Measurements from ENCODE around the gene AKAP6. TPM values are rescaled to one million over a fixed set of nuclear protein-coding genes. Genes with fewer than 3 reads are reported as not detected.

The AKAP6 gene
- 0.25 and 0.64 TPM in 2 replicates for total RNA-seq

- DNase-seq (ENCODE audit: low read depth in 2 of 2), result no peak
These were observed at the start of gene AKAP6 for GRCh38 chr14:32329146-32329545. Gene AKAP6, plus strand, starts transcription at chr14:32329298. Its CDS starts 104,196 bp downstream, at chr14:32433494.

- no peak for DNase-seq (ENCODE audit: low read depth in 2 of 2)
These were observed 42.5 kb upstream of the AKAP6 start for GRCh38 chr14:32286602-32287001.

DNA sequence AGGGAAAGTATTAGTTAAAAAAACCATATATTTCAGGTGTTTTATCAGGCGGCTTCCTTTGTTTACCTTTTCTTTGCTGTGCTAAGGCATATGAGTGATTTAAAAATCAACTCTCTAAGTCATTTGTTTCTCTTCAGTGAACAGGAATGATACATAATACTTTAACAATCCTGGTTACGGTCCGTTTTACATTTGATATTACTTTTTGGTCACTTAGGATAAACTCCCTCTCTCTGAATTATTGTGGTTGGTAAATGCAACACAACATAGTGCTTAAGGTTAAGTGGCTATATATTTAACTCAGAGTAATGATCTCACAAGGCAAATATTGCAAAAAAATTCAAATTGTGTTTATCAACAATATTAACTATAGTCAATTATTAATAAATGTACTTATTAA is 32.7 kb upstream of the AKAP6 start:
- no peak for DNase-seq (ENCODE audit: low read depth in 2 of 2)

- no peak for DNase-seq (ENCODE audit: low read depth in 2 of 2)
These were observed 30.8 kb upstream of the AKAP6 start for GRCh38 chr14:32298346-32298745.

DNA sequence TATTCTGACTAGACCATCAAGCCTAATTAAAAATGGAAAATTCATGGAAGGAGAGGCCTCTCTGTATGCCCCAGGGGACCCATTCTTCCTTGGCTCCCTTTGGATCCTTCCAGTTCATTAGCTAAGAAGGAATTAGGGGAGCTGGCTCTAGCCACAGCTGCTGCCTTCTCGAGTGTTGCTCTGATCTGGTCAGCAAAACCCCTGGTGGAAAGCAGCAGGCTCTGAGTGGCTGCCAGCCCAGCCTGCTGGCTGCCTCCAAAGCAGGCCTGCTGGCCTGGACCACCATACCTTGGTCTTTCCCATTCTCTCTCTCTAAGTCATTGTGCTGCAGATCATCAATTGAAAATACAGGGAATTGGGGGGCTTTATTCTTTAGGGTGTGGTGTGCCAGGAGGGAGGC is 29.0 kb upstream of the AKAP6 start:
- DNase-seq (ENCODE audit: low read depth in 2 of 2), result no peak

GRCh38 chr14:32303865-32304264 is 25.2 kb upstream of the AKAP6 start:
- no peak for DNase-seq (ENCODE audit: low read depth in 2 of 2)

DNA sequence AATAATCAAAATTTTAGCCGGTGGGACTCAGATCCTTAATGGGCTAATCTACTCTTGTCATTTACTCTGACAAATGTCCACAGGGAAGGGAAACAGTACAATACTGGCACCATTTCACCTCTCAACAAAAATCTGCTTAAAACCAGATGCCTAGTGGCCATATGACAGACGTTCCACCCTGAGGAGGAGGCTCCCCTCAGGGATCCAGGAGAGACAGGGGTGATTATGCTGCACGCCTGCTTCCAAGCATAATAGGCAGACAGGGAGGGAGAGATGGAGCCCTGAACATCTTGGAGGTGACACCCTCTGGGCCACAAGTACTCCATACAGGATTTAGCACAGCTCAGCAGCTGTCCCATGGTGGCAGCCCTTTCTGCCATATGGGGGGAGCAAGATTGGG is 24.8 kb upstream of the AKAP6 start:
- DNase-seq (ENCODE audit: low read depth in 2 of 2), result no peak

- DNase-seq (ENCODE audit: low read depth in 2 of 2), result no peak
These were observed 22.5 kb upstream of the AKAP6 start for GRCh38 chr14:32306549-32306948.

DNA sequence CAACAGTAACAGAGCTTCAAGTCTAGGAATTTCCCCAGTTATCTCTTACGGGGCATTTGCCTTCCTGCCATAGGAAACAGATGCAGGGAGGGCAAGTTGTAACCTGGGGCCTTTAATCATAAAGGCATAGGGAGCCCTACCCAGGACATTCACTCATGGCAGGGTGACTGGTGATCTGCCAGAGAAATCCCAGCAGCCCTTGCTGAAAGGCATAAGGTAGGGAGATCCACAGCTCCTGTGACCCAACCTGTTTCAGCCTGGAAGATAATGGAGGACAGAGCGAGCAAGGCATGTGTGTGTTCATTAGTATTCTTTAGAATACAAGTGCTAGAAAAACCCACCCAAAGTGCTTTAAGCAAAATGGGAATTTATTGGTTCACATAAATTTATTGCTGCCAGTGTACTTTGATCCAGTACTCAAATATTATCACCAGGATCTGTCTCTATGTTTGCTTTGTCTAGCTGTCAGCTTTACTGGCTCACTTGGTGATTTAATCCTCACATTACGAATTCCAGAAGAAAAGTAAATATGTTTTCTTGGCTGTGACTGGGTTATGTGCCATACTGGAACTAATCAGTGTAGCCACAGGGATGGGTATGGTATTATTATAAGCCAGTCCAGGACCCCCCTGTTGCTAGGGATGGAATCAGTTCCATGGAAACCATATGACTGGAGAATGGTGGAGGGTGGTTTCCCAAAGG is 21.1 kb upstream of the AKAP6 start:
- no peak for DNase-seq (ENCODE audit: low read depth in 2 of 2)

DNA sequence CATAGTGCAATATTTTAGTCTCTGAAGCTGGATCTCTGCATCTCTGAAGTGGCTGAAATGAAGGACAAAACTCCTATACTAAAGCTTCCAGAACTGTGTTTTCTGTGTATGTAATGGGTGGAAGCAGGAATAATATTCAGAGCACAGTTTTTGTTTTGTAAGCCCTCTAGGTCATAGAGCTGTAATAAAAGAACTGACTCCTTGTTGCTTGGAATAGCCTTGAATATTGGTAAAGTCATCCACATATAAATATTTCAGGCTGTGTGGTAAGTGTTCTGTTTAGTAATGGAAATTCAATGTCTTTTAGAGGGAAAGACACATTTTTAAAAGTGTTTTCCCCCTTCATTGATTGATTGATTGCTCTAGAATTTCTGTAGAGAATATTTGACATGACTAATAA is 18.2 kb upstream of the AKAP6 start:
- DNase-seq (ENCODE audit: low read depth in 2 of 2), result no peak

DNA sequence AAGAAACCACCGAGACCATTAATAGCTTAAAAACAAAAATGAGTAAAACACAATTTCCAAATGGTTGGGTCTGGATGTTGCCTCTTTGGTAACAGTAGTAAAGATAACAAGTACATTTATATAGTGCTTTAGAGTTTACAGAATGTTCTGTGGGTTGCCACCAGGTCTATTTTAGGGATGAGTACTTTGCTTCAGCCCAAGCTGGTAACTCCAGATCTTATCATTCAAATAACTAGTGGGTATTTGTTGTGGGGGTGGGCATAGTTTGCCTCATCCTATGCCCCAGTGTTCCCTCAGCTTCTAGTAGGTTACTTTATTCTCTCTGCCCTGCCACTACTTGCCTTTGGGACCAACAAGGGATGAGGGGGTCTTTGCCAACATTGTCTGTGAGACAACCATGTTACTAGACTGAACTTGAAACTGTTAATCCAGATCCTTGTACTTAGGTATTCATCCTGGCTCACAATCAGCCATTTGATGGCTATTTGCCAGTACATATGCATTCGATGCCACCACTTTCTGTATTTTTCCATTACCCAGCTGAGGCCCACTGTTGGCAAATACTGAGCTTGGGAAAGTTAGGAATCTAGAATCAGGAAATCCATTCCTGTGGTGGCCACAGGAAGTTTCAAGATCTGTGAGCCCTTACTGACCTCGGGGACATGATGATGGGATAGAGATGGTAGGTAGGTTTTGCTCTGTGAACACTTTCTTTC is 17.6 kb upstream of the AKAP6 start:
- peak; percentile 1 to 28 for DNase-seq (ENCODE audit: low read depth in 2 of 2)

DNA sequence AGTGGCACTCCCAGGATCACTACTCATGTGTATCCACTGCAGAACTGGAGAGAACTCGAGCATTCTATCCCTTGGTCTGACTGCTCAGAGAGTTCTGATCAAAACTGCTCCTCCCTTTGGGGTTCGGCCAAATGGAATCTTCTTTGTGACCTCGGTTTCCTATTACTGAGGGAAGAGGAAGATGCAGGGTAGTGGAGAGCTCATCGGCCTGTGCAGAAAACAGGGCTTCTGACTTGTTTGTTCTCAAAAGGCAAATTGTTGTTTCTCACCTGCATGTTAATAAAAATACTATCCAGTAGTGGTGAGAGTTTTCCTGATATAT is 17.1 kb upstream of the AKAP6 start:
- no peak for DNase-seq (ENCODE audit: low read depth in 2 of 2)

GRCh38 chr14:32313844-32314376 is 15.2 kb upstream of the AKAP6 start:
- no peak for DNase-seq (ENCODE audit: low read depth in 2 of 2)

GRCh38 chr14:32318087-32318795 is 10.9 kb upstream of the AKAP6 start:
- no peak for DNase-seq (ENCODE audit: low read depth in 2 of 2)

- DNase-seq (ENCODE audit: low read depth in 2 of 2), result peak; percentile 1 to 7
These were observed 9.6 kb upstream of the AKAP6 start for GRCh38 chr14:32319368-32320049.

GRCh38 chr14:32324601-32325000 is 4.5 kb upstream of the AKAP6 start:
- DNase-seq (ENCODE audit: low read depth in 2 of 2), result no peak

- no peak for DNase-seq (ENCODE audit: low read depth in 2 of 2)
These were observed 1.7 kb upstream of the AKAP6 start for GRCh38 chr14:32327255-32327961.

DNA sequence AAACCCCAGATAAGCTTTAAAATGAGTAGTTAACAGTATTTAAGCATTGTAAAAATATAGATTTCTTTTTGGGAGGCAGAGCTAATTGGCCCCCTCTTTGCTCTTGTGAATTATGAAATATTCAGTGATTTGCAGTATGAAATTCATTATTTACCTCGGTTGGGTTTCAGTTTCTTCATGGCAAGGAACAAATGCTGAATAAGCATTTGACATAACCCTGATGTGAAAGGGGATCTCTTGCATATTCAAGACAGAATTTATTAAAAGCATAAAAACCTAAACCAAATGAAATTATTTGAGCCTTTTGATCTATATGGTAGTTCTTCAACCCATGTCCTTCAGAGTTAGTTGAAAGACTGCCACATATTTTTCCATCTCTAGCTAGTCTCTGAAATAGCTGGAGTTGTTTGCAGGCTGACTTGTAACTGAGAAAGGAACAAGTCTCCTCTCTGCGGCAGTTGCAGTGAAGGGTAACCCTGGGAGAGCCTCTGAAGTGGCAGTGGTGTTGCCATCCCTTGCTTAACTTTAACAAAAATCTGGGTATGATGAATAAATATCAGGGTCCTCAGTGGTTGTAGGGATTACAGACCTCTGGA is 690 bp downstream of the AKAP6 start:
- no peak for DNase-seq (ENCODE audit: low read depth in 2 of 2)

DNA sequence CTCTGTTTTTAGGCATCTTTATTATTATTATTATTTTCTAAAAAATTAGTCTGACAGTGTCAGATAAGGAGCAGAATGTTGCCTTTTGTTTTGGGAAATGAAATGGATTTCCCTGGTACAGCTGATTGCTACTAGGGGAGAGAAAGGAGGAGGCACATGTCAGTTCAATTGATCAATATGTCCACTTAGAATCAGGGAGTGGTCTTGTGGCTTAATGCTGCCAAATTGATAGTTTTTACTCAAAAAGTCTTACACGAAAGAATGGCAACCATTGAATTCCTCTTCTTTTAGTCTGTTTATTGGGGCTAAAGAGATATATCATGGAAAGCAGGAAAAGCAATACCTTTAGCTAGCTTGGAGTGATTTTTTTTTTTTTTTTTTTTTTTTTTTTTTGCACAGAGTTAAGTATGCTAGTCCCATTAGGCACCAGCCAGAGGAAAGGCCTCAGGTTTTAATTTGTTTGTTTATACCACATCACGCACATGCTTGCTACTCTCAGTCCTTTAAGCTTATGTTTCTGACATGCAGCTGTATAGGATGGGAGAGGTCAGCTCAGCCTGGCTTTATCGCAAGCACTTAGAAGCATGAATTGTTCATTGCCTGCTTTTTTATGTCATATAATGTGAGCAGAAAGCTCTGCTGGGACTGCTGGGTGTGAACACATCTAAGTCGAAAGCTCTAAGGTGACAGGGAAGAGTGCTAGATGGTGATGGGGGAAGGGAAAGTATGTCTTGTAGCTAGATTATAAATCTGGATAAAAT is 1.4 kb downstream of the AKAP6 start:
- no peak for DNase-seq (ENCODE audit: low read depth in 2 of 2)

DNA sequence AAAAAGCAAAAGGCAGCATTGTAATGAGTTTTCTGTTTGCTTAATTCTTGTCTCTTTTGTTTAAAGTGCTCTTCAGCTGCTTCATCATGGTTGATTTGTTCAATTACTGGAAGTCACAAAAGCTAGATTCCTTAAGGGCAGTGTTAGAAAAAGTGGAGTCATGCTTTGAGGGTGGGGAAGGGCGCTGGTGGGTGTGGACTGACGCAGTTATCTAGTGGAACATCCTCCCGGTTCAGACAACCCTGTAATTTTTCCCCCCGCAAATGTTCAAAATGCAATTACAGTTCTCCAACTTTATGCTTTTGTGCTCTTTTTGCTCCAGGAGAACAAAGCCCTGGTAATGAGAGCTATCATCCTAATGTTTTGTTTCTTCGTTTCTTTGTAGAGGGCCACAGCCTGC is 2.1 kb downstream of the AKAP6 start:
- DNase-seq (ENCODE audit: low read depth in 2 of 2), result no peak
